Activated naive CD4-positive, alpha-beta T cell treated with anti-CD3 and anti-CD28 coated beads, Interleukin-2, amount 50 U/mL, for 72 hours (primary cell): Measurements from ENCODE around the gene ZNF784. TPM values are rescaled to one million over a fixed set of nuclear protein-coding genes. Genes with fewer than 3 reads are reported as not detected.

Experiments used
- ATAC-seq, 2 donors: fragments of 150-1000 bp; cut with Tn5 transposase; 2 replicates each; pipeline ENCODE4 v1.10.0; 2021; ENCODE audit warnings: mild to moderate bottlenecking in 2 of 2, moderate library complexity in 2 of 2
- DNase-seq, 2 donors: peaks; one replicate each; pipeline ENCODE4 v3.0.0; 2021 to 2022; ENCODE audit warnings: low spot score in 2 of 2
- H3K27ac Mint-ChIP-seq, 2 donors: one replicate each; pipeline ENCODE4 v1.8.0; 2022; ENCODE audit warnings: mild to moderate bottlenecking in 2 of 2, mixed read lengths in 2 of 2
- H3K36me3 Mint-ChIP-seq, 2 donors: one replicate each; pipeline ENCODE4 v1.8.0; 2022; ENCODE audit warnings: mixed read lengths in 2 of 2
- H3K9me3 Mint-ChIP-seq, 2 donors: one replicate each; pipeline ENCODE4 v1.8.0; 2022; ENCODE audit warnings: mixed read lengths in 2 of 2
- total RNA-seq, 2 donors: library from RNA; stranded (reverse); gene quantifications; one replicate each; pipeline ENCODE4 v1.2.3, GENCODE V29; 2022

ZNF784 gene
- total RNA-seq, 2 donors from 2014 or later = 3.6 to 3.9 TPM

DNA sequence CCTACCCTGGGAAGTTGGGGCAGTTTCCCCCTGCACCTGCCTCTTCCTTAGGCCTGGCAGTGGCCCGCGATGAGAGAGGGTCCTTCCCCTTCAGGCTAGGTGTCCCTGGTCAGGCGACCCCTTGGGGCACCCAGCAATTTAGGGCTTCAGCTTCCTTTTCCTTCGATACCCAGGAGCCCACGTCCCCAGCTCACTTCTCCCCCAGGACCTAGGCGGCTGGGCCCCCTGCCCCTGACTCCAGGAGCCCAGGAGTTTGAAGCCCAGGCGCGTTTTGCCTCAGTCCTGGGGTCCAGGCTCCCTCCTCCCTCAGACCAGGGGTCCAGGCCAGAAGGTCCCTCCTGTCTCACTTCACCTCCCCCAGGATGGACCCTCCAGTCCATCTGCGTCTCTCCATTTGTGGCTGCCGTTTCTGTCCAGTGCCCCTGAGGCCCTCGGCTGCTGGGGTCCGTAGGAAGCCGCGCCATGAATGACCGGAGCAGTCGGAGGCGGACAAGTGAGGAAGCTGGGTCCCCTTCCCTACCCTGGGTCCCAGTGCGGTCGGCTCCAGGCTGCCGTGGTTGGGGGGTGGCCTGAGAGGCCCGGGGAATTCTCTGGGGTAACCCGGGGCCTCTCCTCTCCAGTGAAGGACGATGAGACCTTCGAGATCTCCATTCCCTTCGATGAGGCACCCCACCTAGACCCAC lies 24.4 kb upstream of the ZNF784 start:
- DNase-seq (no peak), ATAC-seq (no peak)
- Mint-ChIP-seq H3K9me3 (no peaks in the 10 kb centered on the region), H3K36me3 (peaks cover 13 to 35% of the 10 kb centered on the region in 2 donors), H3K27ac (peak overlapping the region; percentile 59 to 92)

DNA sequence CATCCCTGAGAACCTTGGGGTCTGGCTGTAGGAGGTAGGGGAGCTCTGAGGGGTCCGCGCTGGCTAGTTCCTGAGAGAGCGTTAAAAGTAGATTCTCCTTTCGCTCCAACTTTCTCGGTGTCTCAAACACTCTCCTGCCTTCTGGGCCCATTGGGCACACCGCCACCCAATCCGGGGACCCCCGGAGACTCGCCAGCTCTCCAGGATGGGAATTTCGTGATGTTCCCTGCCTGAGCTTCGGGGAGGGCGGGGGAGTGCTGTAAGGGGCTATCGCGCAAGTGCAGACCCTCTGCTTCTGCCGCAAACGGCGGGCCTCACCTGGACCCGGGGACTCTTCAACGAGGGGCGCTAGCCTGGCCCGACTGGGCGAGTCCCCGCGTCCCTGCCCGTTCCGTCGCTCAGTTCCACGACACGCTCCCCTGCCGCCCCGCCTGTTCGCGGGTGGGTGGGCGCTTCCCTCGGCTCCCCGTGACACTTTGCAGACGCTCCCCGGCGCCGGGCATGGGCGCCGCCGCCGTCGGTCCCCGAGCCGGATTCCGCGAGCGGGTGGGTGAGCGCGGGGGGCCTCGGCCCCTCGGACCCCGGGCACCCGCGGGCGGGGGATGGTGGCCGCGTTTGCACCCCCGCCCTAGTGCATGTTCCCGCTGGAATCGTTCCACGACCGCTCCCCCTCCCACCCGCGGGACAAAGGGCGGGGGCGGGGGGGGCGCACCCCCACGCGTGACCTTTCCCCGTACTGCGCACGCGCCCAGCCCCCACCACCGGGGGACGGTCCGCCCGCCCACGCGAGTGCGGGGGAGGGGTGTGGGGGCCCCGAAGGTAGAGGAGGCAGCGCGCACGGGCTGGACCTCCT lies 23.6 kb upstream of the ZNF784 start, which contains the start of gene CCDC106:
Gene CCDC106, plus strand, starts transcription at position 481 of the 853 bp plus-strand sequence. CDS start 835 bp downstream, outside the sequence.
- peak within 1 kb of the TSS; percentile 59 to 93 for H3K27ac Mint-ChIP-seq
- peak in 1 of 2 donors; percentile 19 for ATAC-seq
- peak in 1 of 2 donors; percentile 58 for DNase-seq
- H3K36me3 Mint-ChIP-seq = peaks cover 17 to 42% of the 10 kb centered on the region in 2 donors
- no peaks in the 10 kb centered on the region for H3K9me3 Mint-ChIP-seq

- no peaks in the 10 kb centered on the region for H3K9me3 Mint-ChIP-seq
- H3K36me3 Mint-ChIP-seq = peaks cover 19 to 44% of the 10 kb centered on the region in 2 donors
- DNase-seq (no peak), ATAC-seq (no peak)
- peak overlapping the region in 1 of 2 donors; percentile 48 for H3K27ac Mint-ChIP-seq
Measured at GRCh38 chr19:55646889-55647731, 22.7 kb upstream of the ZNF784 start.

DNA sequence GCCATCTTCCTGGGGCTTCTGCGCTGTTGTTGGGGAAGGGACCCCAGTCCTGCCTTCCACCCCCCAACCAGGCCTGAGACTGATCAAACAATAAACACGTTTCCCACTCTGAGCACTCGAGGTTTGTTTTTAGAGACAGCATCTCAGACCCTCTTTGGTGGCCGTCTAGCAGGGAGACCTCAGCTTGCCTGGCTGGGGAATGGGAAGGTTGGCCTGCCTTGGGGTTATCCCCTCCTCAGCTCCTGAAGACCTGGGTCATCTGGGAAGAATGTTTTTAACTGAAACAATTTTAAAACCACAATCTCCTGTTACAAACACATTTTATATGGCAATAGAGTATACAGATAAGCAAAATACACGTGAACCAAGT lies 21.1 kb upstream of the ZNF784 start:
- H3K9me3 Mint-ChIP-seq = peaks cover 0 to under 1% of the 10 kb centered on the region in 2 donors
- DNase-seq = no peak
- ATAC-seq = no peak
- H3K27ac Mint-ChIP-seq = peak overlapping the region; percentile 72 to 96
- H3K36me3 Mint-ChIP-seq = peaks cover 20 to 47% of the 10 kb centered on the region in 2 donors

- Mint-ChIP-seq H3K27ac (peak overlapping the region; percentile 95 to 96), H3K9me3 (peaks cover 0 to 4% of the 10 kb centered on the region in 2 donors), H3K36me3 (peaks cover 26 to 52% of the 10 kb centered on the region in 2 donors)
- no peak for DNase-seq
- no peak for ATAC-seq
Measured at GRCh38 chr19:55644842-55645511, 20.6 kb upstream of the ZNF784 start.

DNA sequence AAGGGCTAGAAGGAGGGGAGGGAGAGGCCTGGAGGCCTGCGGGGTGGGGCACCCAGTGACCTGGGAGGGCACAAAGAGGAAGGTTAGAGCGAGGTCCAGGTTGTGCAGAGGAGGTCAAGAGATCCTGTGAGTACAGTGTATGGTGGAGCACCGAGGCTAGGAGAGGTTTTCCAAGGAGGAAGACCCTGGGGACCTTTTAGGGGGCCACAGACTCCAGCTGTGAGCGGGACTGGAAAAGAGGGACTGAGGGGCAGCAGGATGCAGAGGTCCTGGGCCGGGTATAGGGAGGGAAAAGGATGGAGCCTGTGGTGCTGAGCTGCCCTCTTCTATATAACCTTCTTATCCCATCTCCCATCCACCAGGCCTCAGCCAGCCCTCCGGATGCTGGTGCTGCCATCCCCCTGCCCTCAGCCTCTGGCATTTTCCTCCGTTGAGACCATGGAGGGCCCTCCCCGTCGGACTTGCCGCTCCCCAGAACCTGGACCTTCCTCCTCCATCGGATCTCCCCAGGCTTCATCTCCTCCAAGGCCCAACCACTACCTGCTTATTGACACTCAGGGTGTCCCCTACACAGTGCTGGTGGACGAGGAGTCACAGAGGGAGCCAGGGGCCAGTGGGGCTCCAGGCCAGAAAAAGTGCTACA lies 19.9 kb upstream of the ZNF784 start:
- peaks cover 27 to 56% of the 10 kb centered on the region in 2 donors for H3K36me3 Mint-ChIP-seq
- no peak for DNase-seq
- peak overlapping the region; percentile 95 to 96 for H3K27ac Mint-ChIP-seq
- ATAC-seq = no peak
- peaks cover 0 to 4% of the 10 kb centered on the region in 2 donors for H3K9me3 Mint-ChIP-seq

GRCh38 chr19:55643887-55644176 lies 19.5 kb upstream of the ZNF784 start:
- Mint-ChIP-seq H3K27ac (peak overlapping the region; percentile 95 to 96), H3K9me3 (peaks cover 3 to 4% of the 10 kb centered on the region in 2 donors), H3K36me3 (peaks cover 27 to 60% of the 10 kb centered on the region in 2 donors)
- DNase-seq (no peak), ATAC-seq (no peak)

GRCh38 chr19:55643003-55643886 lies 18.9 kb upstream of the ZNF784 start, which contains the start of gene ZNF581:
TSS of gene ZNF581 (plus strand) at chr19:55643649. CDS start at chr19:55644572, 923 bp downstream.
- ATAC-seq (peak; percentile 66 to 75), DNase-seq (peak; percentile 84 to 86)
- peaks cover 4% of the 10 kb centered on the region in 2 donors for H3K9me3 Mint-ChIP-seq
- peak within 1 kb of the TSS; percentile 96 to 100 for H3K27ac Mint-ChIP-seq
- peaks cover 27 to 61% of the 10 kb centered on the region in 2 donors for H3K36me3 Mint-ChIP-seq

GRCh38 chr19:55642153-55643002 lies 18.0 kb upstream of the ZNF784 start:
- peak in 1 of 2 donors; percentile 73 for DNase-seq
- peak; percentile 12 to 16 for ATAC-seq
- H3K27ac Mint-ChIP-seq = peak overlapping the region; percentile 96 to 100
- H3K9me3 Mint-ChIP-seq = peaks cover 4% of the 10 kb centered on the region in 2 donors
- peaks cover 33 to 67% of the 10 kb centered on the region in 2 donors for H3K36me3 Mint-ChIP-seq

DNA sequence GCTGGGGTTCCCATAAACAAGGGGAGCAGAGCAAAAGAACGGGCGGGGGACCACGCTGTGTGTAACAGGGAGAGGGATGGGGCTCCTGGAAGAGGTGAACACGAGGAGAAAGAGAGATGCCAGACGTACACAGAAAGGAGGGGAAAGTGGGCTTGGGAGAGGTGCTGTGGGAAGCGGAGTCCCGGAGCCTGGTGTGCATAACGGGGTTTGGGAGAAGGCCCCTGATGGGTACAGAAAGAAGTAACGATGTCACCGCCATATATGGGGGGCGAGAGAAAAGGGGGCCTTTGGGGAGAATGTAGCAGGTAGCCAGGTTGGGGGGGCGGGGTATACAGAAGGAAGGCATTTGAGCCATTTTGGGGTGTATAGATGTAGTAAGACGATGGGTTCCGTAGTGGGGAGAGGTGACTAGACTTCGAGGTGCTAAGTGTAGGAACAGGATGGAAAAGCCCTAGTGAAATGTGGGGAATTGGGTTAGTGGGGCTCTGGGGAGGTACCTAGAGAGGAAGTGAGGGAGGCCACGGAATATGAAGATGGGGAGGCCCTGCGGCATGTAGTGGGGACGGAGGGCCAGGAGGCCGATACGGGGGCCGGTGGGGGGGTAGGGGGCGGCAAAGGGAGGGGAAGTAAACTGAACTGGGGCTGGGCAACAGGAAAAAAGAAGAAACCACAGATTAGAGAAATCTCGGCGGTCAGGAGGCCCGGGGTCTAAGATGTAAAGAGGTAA lies 17.2 kb upstream of the ZNF784 start:
- Mint-ChIP-seq H3K9me3 (peaks cover 4% of the 10 kb centered on the region in 2 donors), H3K36me3 (peaks cover 33 to 61% of the 10 kb centered on the region in 2 donors), H3K27ac (peak overlapping the region; percentile 88 to 96)
- ATAC-seq (peak in 1 of 2 donors; percentile 9), DNase-seq (peak in 1 of 2 donors; percentile 49)

GRCh38 chr19:55640577-55641425 lies 16.4 kb upstream of the ZNF784 start, which contains the start of gene ZNF580:
TSS of gene ZNF580 (plus strand) at chr19:55641002. CDS start at chr19:55642509, 1,507 bp downstream.
- Mint-ChIP-seq H3K9me3 (peaks cover 4% of the 10 kb centered on the region in 2 donors), H3K27ac (peak within 1 kb of the TSS; percentile 88 to 96), H3K36me3 (peaks cover 36 to 66% of the 10 kb centered on the region in 2 donors)
- peak in 1 of 2 donors; percentile 72 for DNase-seq
- peak in 1 of 2 donors; percentile 47 for ATAC-seq

DNA sequence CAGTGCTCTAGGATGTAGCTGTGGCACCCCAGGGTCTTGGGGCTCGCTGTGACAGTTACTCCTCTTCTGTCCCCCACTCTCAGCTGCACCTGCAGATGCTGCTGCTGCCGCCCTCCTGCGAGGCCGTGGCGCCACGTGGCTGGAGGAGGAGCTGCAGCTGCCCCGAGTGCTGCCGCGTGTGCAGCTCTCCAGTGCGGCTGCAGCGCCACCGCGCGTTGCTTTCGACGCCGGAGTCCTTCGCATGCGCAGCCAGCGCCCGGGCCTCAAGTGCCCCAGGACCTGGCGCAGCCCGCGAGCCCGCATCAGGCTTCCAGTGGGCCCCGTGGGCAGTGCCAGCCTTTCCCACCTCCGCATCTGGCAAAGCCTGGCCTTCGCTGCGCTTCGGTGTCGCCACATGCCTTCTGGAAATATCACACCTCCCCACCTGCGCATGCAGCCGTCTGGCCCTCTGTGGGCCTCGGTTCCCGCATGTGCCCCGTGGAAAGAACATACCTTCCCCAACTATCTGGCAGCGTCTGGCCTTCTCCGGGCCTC lies 15.7 kb upstream of the ZNF784 start:
- DNase-seq = peak in 1 of 2 donors; percentile 73
- H3K36me3 Mint-ChIP-seq = peaks cover 37 to 66% of the 10 kb centered on the region in 2 donors

More for the DNA sequence above, 15.7 kb upstream of the ZNF784 start:
- Mint-ChIP-seq H3K9me3 (peaks cover 4% of the 10 kb centered on the region in 2 donors), H3K27ac (peak overlapping the region; percentile 86 to 96)
- peak in 1 of 2 donors; percentile 34 for ATAC-seq
